ENCODE results near the gene SLC6A5.
"Not testable (repeated sequence)": the region's sequence is repeated elsewhere in the genome, so short reads cannot be mapped to it uniquely, and the experiment has no call there.

The SLC6A5 gene

GRCh38 chr11:20599221-20600019, at the start of gene SLC6A5:
SLC6A5 (plus strand) TSS chr11:20599608; CDS start chr11:20599673, 65 bp downstream.
- ATAC-seq (ENCODE audit: insufficient read depth, low read depth) = peak; percentile 75; the same call in 2 of the 3 replicates
- no peak for TF ChIP-seq EZH2 (IDR thresholded peaks at IDR 0.05; ENCODE audit: borderline replicate concordance, low read depth, low read length, severe bottlenecking)
- TF ChIP-seq, protein P1, sequence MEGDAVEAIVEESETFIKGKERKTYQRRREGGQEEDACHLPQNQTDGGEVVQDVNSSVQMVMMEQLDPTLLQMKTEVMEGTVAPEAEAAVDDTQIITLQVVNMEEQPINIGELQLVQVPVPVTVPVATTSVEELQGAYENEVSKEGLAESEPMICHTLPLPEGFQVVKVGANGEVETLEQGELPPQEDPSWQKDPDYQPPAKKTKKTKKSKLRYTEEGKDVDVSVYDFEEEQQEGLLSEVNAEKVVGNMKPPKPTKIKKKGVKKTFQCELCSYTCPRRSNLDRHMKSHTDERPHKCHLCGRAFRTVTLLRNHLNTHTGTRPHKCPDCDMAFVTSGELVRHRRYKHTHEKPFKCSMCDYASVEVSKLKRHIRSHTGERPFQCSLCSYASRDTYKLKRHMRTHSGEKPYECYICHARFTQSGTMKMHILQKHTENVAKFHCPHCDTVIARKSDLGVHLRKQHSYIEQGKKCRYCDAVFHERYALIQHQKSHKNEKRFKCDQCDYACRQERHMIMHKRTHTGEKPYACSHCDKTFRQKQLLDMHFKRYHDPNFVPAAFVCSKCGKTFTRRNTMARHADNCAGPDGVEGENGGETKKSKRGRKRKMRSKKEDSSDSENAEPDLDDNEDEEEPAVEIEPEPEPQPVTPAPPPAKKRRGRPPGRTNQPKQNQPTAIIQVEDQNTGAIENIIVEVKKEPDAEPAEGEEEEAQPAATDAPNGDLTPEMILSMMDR (IDR thresholded peaks at IDR 0.05; ENCODE audit: borderline replicate concordance, extremely low read depth, low read length, poor library complexity, severe bottlenecking) = no peak

GRCh38 chr11:20551096-20551495, 48.3 kb upstream of the SLC6A5 start:
- no peak for ATAC-seq (ENCODE audit: insufficient read depth, low read depth)

More at GRCh38 chr11:20599221-20600019, at the start of gene SLC6A5:
- Histone ChIP-seq H3K36me3 (ENCODE audit: insufficient read depth, low read length) (no peaks in the 10 kb centered on the region), H3K9me3 (ENCODE audit: insufficient read depth, low read length, severe bottlenecking) (peaks cover 5% of the 10 kb centered on the region), H3K27ac (ENCODE audit: low read length) (no peak within 1 kb of the TSS), H2AFZ (ENCODE audit: low read depth, low read length) (no peak within 1 kb of the TSS), H3K4me2 (ENCODE audit: insufficient read depth, low read length) (no peak within 1 kb of the TSS), H4K20me1 (ENCODE audit: insufficient read depth, low read length) (no peaks in the 10 kb centered on the region), H3K4me3 (ENCODE audit: low read depth in 1 of 2, low read length in 2 of 2) (no peak within 1 kb of the TSS), H3K9ac (ENCODE audit: low read depth, low read length) (no peak within 1 kb of the TSS), H3K4me1 (ENCODE audit: insufficient read depth, low read length) (no peaks in the 10 kb centered on the region), H3K27me3 (ENCODE audit: insufficient read depth, low read length, poor library complexity) (no peaks in the 10 kb centered on the region), H3K79me2 (ENCODE audit: insufficient read depth, low read length) (no peaks in the 10 kb centered on the region)
- peak; percentile 52 for DNase-seq

GRCh38 chr11:20555783-20556182, 43.6 kb upstream of the SLC6A5 start:
- no peaks in the 10 kb centered on the region for H3K27me3 ChIP-seq (ENCODE audit: insufficient read depth, low read length, poor library complexity)
- no peak for TF ChIP-seq EZH2 (IDR thresholded peaks at IDR 0.05; ENCODE audit: borderline replicate concordance, low read depth, low read length, severe bottlenecking)
- TF ChIP-seq, protein P1 (IDR thresholded peaks at IDR 0.05; ENCODE audit: borderline replicate concordance, extremely low read depth, low read length, poor library complexity, severe bottlenecking) = no peak
- no peak overlapping the region for H3K27ac ChIP-seq (ENCODE audit: low read length)
- H3K4me3 ChIP-seq (ENCODE audit: low read depth in 1 of 2, low read length in 2 of 2) = no peak overlapping the region
- H3K9me3 ChIP-seq (ENCODE audit: insufficient read depth, low read length, severe bottlenecking) = no peaks in the 10 kb centered on the region
- no peak overlapping the region for H3K9ac ChIP-seq (ENCODE audit: low read depth, low read length)
- no peak overlapping the region for H2AFZ ChIP-seq (ENCODE audit: low read depth, low read length)
- no peaks in the 10 kb centered on the region for H3K79me2 ChIP-seq (ENCODE audit: insufficient read depth, low read length)
- no peak overlapping the region for H3K4me2 ChIP-seq (ENCODE audit: insufficient read depth, low read length)
- DNase-seq (no peak), ATAC-seq (ENCODE audit: insufficient read depth, low read depth) (no peak)
- H3K36me3 ChIP-seq (ENCODE audit: insufficient read depth, low read length) = no peaks in the 10 kb centered on the region
- no peaks in the 10 kb centered on the region for H4K20me1 ChIP-seq (ENCODE audit: insufficient read depth, low read length)
- H3K4me1 ChIP-seq (ENCODE audit: insufficient read depth, low read length) = no peaks in the 10 kb centered on the region

More at GRCh38 chr11:20551096-20551495, 48.3 kb upstream of the SLC6A5 start:
- H3K4me2 ChIP-seq (ENCODE audit: insufficient read depth, low read length) = no peak overlapping the region
- no peaks in the 10 kb centered on the region for H3K27me3 ChIP-seq (ENCODE audit: insufficient read depth, low read length, poor library complexity)
- H3K9me3 ChIP-seq (ENCODE audit: insufficient read depth, low read length, severe bottlenecking) = no peaks in the 10 kb centered on the region
- no peaks in the 10 kb centered on the region for H3K79me2 ChIP-seq (ENCODE audit: insufficient read depth, low read length)
- TF ChIP-seq, protein P1 (IDR thresholded peaks at IDR 0.05; ENCODE audit: borderline replicate concordance, extremely low read depth, low read length, poor library complexity, severe bottlenecking) = no peak
- no peak for TF ChIP-seq EZH2 (IDR thresholded peaks at IDR 0.05; ENCODE audit: borderline replicate concordance, low read depth, low read length, severe bottlenecking)
- no peaks in the 10 kb centered on the region for H3K36me3 ChIP-seq (ENCODE audit: insufficient read depth, low read length)
- no peak overlapping the region for H2AFZ ChIP-seq (ENCODE audit: low read depth, low read length)
- no peak overlapping the region for H3K9ac ChIP-seq (ENCODE audit: low read depth, low read length)
- no peaks in the 10 kb centered on the region for H3K4me1 ChIP-seq (ENCODE audit: insufficient read depth, low read length)
- no peak overlapping the region for H3K27ac ChIP-seq (ENCODE audit: low read length)
- no peak for DNase-seq
- no peaks in the 10 kb centered on the region for H4K20me1 ChIP-seq (ENCODE audit: insufficient read depth, low read length)
- H3K4me3 ChIP-seq (ENCODE audit: low read depth in 1 of 2, low read length in 2 of 2) = no peak overlapping the region

DNA sequence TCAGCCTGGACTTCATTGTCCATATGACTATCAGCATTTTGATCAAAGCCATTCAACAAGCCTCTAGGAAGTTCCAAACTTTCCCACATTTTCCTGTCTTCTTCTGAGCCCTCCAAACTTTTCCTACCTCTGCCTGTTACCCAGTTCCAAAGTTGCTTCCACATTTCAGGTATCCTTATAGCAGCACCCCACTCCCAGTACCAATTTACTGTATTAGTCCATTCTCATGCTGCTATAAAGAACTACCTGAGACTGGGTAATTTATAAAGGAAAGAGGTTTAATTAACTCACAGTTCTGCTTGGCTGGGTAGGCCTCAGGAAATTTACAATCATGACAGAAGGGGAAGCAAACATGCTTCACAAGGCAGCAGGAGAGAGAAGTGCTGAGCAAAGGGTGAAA, 43.0 kb upstream of the SLC6A5 start:
- not testable (repeated sequence) for H3K27ac ChIP-seq (ENCODE audit: low read length); H2AFZ ChIP-seq (ENCODE audit: low read depth, low read length); H3K9me3 ChIP-seq (ENCODE audit: insufficient read depth, low read length, severe bottlenecking); H3K36me3 ChIP-seq (ENCODE audit: insufficient read depth, low read length); DNase-seq; H3K4me2 ChIP-seq (ENCODE audit: insufficient read depth, low read length); H4K20me1 ChIP-seq (ENCODE audit: insufficient read depth, low read length); H3K27me3 ChIP-seq (ENCODE audit: insufficient read depth, low read length, poor library complexity); H3K4me1 ChIP-seq (ENCODE audit: insufficient read depth, low read length); H3K4me3 ChIP-seq (ENCODE audit: low read depth in 1 of 2, low read length in 2 of 2); H3K79me2 ChIP-seq (ENCODE audit: insufficient read depth, low read length); ATAC-seq (ENCODE audit: insufficient read depth, low read depth); H3K9ac ChIP-seq (ENCODE audit: low read depth, low read length)
